Kidney (tissue), 14 donors: ENCODE results near the gene RYK. TPM values are rescaled to one million over a fixed set of nuclear protein-coding genes. Genes with fewer than 3 reads are reported as not detected.

Experiments used
- DNase-seq, 5 donors: peaks; one replicate each; pipeline ENCODE4 v3.0.0-alpha.2; 2013 to 2020
- FAIRE-seq: peaks from 2 replicates; lab custom pipeline; 2012; peaks lifted over from hg19 to GRCh38; lab: Jason Lieb, UNC
- H3K27ac ChIP-seq, 2 donors: one replicate each; pipeline ENCODE4 v1.7.0; 2013; ENCODE audit warnings: low read depth in 2 of 2, low read length in 2 of 2, inconsistent platforms in 1 of 2
- H3K27me3 ChIP-seq: one replicate; pipeline ENCODE4 v1.7.1; 2013; ENCODE audit warnings: low read length, inconsistent platforms; ENCODE audit not compliant: control insufficient read depth, insufficient read depth
- H3K36me3 ChIP-seq, 3 donors: one replicate each; pipeline versions ENCODE4 v1.7.0 to v1.7.1; 2013; ENCODE audit warnings: low read length in 3 of 3, control low read depth in 1 of 3, inconsistent platforms in 1 of 3; ENCODE audit not compliant: insufficient read depth in 3 of 3, control insufficient read depth in 2 of 3
- H3K4me1 ChIP-seq, 3 donors: one replicate each; pipeline versions ENCODE4 v1.7.0 to v1.7.1; 2013; ENCODE audit warnings: low read length in 3 of 3, inconsistent platforms in 1 of 3, low read depth in 1 of 3; ENCODE audit not compliant: control insufficient read depth in 2 of 3, insufficient read depth in 2 of 3
- H3K4me3 ChIP-seq, 3 donors: one replicate each; pipeline versions ENCODE4 v1.7.0 to v1.8.1; 2013; ENCODE audit warnings: low read length in 3 of 3, control low read depth in 1 of 3, inconsistent platforms in 1 of 3
- H3K9ac ChIP-seq, 3 donors: one replicate each; pipeline versions ENCODE4 v1.7.0 to v1.7.1; 2013; ENCODE audit warnings: low read length in 3 of 3, control low read depth in 1 of 3, inconsistent platforms in 1 of 3
- H3K9me3 ChIP-seq, 3 donors: one replicate each; pipeline versions ENCODE4 v1.7.0 to v1.7.1; 2013; ENCODE audit warnings: low read length in 3 of 3, control low read depth in 1 of 3, inconsistent platforms in 1 of 3; ENCODE audit not compliant: control insufficient read depth in 2 of 3, insufficient read depth in 1 of 3
- intact Hi-C: fragments of 100-400 bp; cut with DNase I; formaldehyde crosslinking; loops from one replicate; pipeline ENCODE4 v1.11.1; 2022
- polyA plus RNA-seq: library from polyadenylated mRNA; stranded (reverse); fragments of 350-450 nt; fragmentation: Illumina TruSeq; extraction: RNeasy Lipid Tissue Mini Kit (QIAGEN cat#74804); gene quantifications from one replicate; pipeline ENCODE4 v1.2.3, GENCODE V29; 2014; ENCODE audit warnings: low read depth, low replicate concordance; ENCODE audit not compliant: insufficient read depth
- total RNA-seq: library from RNA; stranded (reverse); fragmentation: NEBNext Ultra II Directional; extraction: Animal tissue kit (Norgen Biotek cat#: 25700); gene quantifications from one replicate; pipeline ENCODE4 v1.2.1, GENCODE V29; 2021
- TF ChIP-seq, protein P1 (sequence below): IDR thresholded peaks from 3 replicates; pipeline ENCODE4 v1.5.1; 2012; ENCODE audit warnings: mild to moderate bottlenecking, moderate library complexity, borderline replicate concordance; ENCODE audit not compliant: insufficient read depth; ENCODE audit errors: extremely low read depth
- donor health status: control.
- donor health status: control.
- donor health status: control.
- donor health status: control.
- donor health status: control.
- donor health status: DM: yes; HTN: yes; CAD: no.
- donor health status: Normal renal cell carcinoma (clear cell type).

The RYK gene
- total and polyA plus RNA-seq, 2 donors from 2014 or later = 32.2 to 50.9 TPM

DNA sequence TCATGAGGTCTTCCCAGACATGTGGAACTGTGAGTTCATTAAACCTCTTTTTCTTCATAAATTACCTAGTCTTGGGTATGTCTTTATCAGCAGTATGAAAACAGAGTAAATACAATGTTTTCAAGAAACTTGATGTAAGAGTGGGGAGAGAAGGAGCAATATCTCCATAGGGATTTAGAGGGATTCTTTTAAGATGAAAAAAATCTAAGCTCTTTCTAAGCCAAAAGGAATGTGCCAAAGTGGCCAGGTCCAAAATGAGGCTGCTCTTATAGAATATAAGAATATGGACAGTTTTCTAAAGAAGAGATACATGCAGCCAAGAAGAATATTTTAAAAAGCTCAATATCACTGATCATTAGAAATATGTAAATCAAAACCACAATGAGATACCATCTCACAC, 23.9 kb upstream of the RYK start:
- no peaks in the 10 kb centered on the region for H3K36me3 ChIP-seq
- H3K4me1 ChIP-seq = no peaks in the 10 kb centered on the region
- intact Hi-C loops = no loop called here
- H3K9me3 ChIP-seq = no peaks in the 10 kb centered on the region
- DNase-seq = no peak
- no peak overlapping the region for H3K9ac ChIP-seq
- H3K27ac ChIP-seq = no peak overlapping the region
- H3K4me3 ChIP-seq = no peak overlapping the region
- no peak for FAIRE-seq
- TF ChIP-seq, protein P1, sequence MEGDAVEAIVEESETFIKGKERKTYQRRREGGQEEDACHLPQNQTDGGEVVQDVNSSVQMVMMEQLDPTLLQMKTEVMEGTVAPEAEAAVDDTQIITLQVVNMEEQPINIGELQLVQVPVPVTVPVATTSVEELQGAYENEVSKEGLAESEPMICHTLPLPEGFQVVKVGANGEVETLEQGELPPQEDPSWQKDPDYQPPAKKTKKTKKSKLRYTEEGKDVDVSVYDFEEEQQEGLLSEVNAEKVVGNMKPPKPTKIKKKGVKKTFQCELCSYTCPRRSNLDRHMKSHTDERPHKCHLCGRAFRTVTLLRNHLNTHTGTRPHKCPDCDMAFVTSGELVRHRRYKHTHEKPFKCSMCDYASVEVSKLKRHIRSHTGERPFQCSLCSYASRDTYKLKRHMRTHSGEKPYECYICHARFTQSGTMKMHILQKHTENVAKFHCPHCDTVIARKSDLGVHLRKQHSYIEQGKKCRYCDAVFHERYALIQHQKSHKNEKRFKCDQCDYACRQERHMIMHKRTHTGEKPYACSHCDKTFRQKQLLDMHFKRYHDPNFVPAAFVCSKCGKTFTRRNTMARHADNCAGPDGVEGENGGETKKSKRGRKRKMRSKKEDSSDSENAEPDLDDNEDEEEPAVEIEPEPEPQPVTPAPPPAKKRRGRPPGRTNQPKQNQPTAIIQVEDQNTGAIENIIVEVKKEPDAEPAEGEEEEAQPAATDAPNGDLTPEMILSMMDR = no peak
- H3K27me3 ChIP-seq = no peaks in the 10 kb centered on the region

DNA sequence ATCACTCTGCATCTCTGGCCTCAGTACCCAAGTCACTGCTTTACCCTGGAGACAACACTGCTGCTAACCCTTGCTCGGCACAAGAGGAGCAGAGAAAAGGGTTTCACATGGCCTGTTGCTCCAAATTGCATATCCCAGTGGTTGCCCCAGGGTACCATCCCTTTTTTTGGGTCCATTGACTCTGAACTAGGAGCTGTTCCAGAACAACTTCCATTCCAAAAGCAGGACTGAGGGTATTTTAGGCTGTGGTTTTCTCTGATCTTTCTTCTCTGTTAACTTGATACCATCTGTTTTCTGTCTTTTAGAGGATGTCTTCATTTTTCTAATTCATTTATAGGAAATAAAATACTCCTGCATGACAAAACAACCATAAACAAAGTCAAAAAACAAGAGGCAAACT, 17.3 kb upstream of the RYK start:
- Histone ChIP-seq H3K27me3 (no peaks in the 10 kb centered on the region), H3K9me3 (no peaks in the 10 kb centered on the region), H3K4me3 (no peak overlapping the region), H3K4me1 (no peaks in the 10 kb centered on the region), H3K27ac (no peak overlapping the region), H3K9ac (no peak overlapping the region), H3K36me3 (no peaks in the 10 kb centered on the region)
- FAIRE-seq (no peak), DNase-seq (no peak)
- TF ChIP-seq, protein P1 = no peak
- intact Hi-C loops = no loop called here

DNA sequence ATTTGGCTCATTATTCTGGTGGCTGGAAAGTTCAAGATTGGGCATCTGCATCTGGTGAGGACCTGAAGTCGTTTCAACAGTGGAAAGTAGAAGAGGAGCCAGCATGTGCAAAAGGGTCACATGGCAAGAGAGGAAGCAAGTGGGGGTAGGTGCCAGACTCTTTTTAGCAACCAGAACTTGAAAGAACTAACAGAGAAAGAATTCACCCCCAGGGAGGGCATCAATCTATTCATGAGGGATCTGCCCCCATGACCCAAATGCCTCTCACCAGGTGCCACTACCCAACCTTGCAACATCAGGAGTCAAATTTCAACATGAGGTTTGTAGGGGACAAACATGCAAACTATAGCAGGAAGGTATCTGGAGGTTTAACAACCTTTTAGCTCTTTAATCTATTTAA, 10.3 kb upstream of the RYK start:
- no peak for FAIRE-seq

More for the DNA sequence above, 10.3 kb upstream of the RYK start:
- intact Hi-C loops = no loop called here
- Histone ChIP-seq H3K27me3 (no peaks in the 10 kb centered on the region), H3K27ac (no peak overlapping the region), H3K36me3 (no peaks in the 10 kb centered on the region), H3K9ac (no peak overlapping the region), H3K4me3 (no peak overlapping the region), H3K4me1 (no peaks in the 10 kb centered on the region), H3K9me3 (no peaks in the 10 kb centered on the region)
- TF ChIP-seq, protein P1 = no peak
- no peak for DNase-seq
